Colonic mucosa (tissue), 4 donors: ENCODE measurements around the gene GLB1L3. TPM values are rescaled to one million over a fixed set of nuclear protein-coding genes. Genes with fewer than 3 reads are reported as not detected.
"Not testable (repeated sequence)": the region's sequence is repeated elsewhere in the genome, so short reads cannot be mapped to it uniquely, and the experiment has no call there.

Experiments used
- DNase-seq: peaks from one replicate; pipeline ENCODE4 v3.0.0-alpha.2; 2020
- H3K27ac ChIP-seq: fragments of 200-600 bp; one replicate; pipeline ENCODE4 v1.8.0; 2021
- H3K27me3 ChIP-seq: fragments of 200-600 bp; one replicate; pipeline ENCODE4 v1.8.0; 2021
- H3K36me3 ChIP-seq: fragments of 200-600 bp; one replicate; pipeline ENCODE4 v1.8.0; 2021
- H3K4me1 ChIP-seq: fragments of 200-600 bp; one replicate; pipeline ENCODE4 v1.8.0; 2021; ENCODE audit warnings: mild to moderate bottlenecking
- H3K4me3 ChIP-seq: fragments of 200-600 bp; one replicate; pipeline ENCODE4 v1.8.0; 2021
- H3K9ac ChIP-seq, 2 donors: one replicate each; pipeline ENCODE4 v1.7.0; 2013; ENCODE audit warnings: control low read depth in 2 of 2, low read depth in 2 of 2, low read length in 2 of 2
- H3K9me3 ChIP-seq: fragments of 200-600 bp; one replicate; pipeline ENCODE4 v1.8.0; 2021
- CTCF ChIP-seq: fragments of 200-600 bp; IDR thresholded peaks from one replicate; pipeline ENCODE4 v1.8.0; 2022; ENCODE audit warnings: antibody characterized with exemption, mild to moderate bottlenecking
- intact Hi-C: fragments of 100-400 bp; cut with DNase I; formaldehyde crosslinking; loops from one replicate; pipeline ENCODE4 v1.14.1; 2022
- total RNA-seq, 2 donors: library from RNA; stranded (reverse); fragmentation: NEBNext Ultra II Directional in 1 of 2; extraction: Animal tissue kit (Norgen Biotek cat#: 25700) in 1 of 2; gene quantifications; one replicate each; pipeline ENCODE4 v1.2.1, GENCODE V29; 2021
- donor health status: healthy.
- donor health status: DM: no; HTN: no; CAD: no.
- donor health status: DM: no; HTN: no; CAD: no.

GLB1L3 gene
- total RNA-seq, 2 donors from 2014 or later, result 0.15 TPM; not detected in 1

GRCh38 chr11:134276396-134277182 is 410 bp downstream of the GLB1L3 start:
- Histone ChIP-seq H3K4me3 (peak overlapping the region; percentile 24), H3K27ac (no peak overlapping the region), H3K4me1 (no peaks in the 10 kb centered on the region), H3K9me3 (no peaks in the 10 kb centered on the region), H3K27me3 (peaks cover 58% of the 10 kb centered on the region), H3K36me3 (no peaks in the 10 kb centered on the region), H3K9ac (no peak overlapping the region)
- no peak for DNase-seq
- intact Hi-C loops, result no loop called here
- no peak for TF ChIP-seq CTCF

- DNase-seq, result no peak
- Histone ChIP-seq H3K4me1 (no peaks in the 10 kb centered on the region), H3K36me3 (no peaks in the 10 kb centered on the region), H3K27me3 (peaks cover 53% of the 10 kb centered on the region), H3K4me3 (no peak overlapping the region), H3K9ac (no peak overlapping the region), H3K9me3 (no peaks in the 10 kb centered on the region), H3K27ac (no peak overlapping the region)
- TF ChIP-seq CTCF, result no peak
- intact Hi-C loops, result no loop called here
Observed at GRCh38 chr11:134277183-134278001, 1.2 kb downstream of the GLB1L3 start.

GRCh38 chr11:134278356-134278755 is 2.2 kb downstream of the GLB1L3 start:
- no peaks in the 10 kb centered on the region for H3K4me1 ChIP-seq
- H3K27me3 ChIP-seq, result peaks cover 43% of the 10 kb centered on the region
- H3K4me3 ChIP-seq, result no peak overlapping the region
- no peak overlapping the region for H3K27ac ChIP-seq
- intact Hi-C loops, result no loop called here
- H3K36me3 ChIP-seq, result no peaks in the 10 kb centered on the region
- no peaks in the 10 kb centered on the region for H3K9me3 ChIP-seq
- TF ChIP-seq CTCF, result no peak
- H3K9ac ChIP-seq, result no peak overlapping the region
- DNase-seq, result no peak

GRCh38 chr11:134281635-134282034 is 5.5 kb downstream of the GLB1L3 start:
- intact Hi-C loops, H3K4me1 ChIP-seq, H3K9me3 ChIP-seq, H3K4me3 ChIP-seq, H3K9ac ChIP-seq, H3K27ac ChIP-seq, H3K36me3 ChIP-seq, DNase-seq: not testable (repeated sequence)
- peaks cover 16% of the 10 kb centered on the region for H3K27me3 ChIP-seq

GRCh38 chr11:134282121-134283045 is 6.2 kb downstream of the GLB1L3 start:
- Histone ChIP-seq H3K27me3 (peaks cover 8% of the 10 kb centered on the region), H3K4me3 (no peak overlapping the region), H3K9me3 (no peaks in the 10 kb centered on the region), H3K4me1 (no peaks in the 10 kb centered on the region), H3K9ac (no peak overlapping the region), H3K36me3 (no peaks in the 10 kb centered on the region), H3K27ac (no peak overlapping the region)
- DNase-seq, result no peak
- TF ChIP-seq CTCF, result no peak
- intact Hi-C loops, result no loop called here
